DND-41 (cell line): ENCODE data around the gene MED22.
"Not testable (repeated sequence)": the region's sequence is repeated elsewhere in the genome, so short reads cannot be mapped to it uniquely, and the experiment has no call there.

Source experiments
- ATAC-seq: fragments of 200-7000 bp; cut with Tn5 transposase; 3 replicates; pipeline ENCODE4 v1.9.1; 2021; ENCODE audit warnings: low read depth; ENCODE audit not compliant: insufficient read depth
- DNase-seq: peaks from one replicate; pipeline ENCODE4 v3.0.0-alpha.2; 2020
- H2AFZ ChIP-seq: 2 replicates; pipeline ENCODE4 v1.6.0; 2012; ENCODE audit warnings: low read depth, low read length
- H3K27ac ChIP-seq: 2 replicates; pipeline ENCODE4 v1.5.1; 2012; ENCODE audit warnings: low read length, inconsistent platforms
- H3K27me3 ChIP-seq: fragments of 200-600 bp; sonication (generic); 2 replicates; pipeline ENCODE4 v1.6.0; 2012; ENCODE audit warnings: low read length, mild to moderate bottlenecking, inconsistent platforms; ENCODE audit not compliant: insufficient read depth, poor library complexity
- H3K36me3 ChIP-seq: 2 replicates; pipeline ENCODE4 v1.5.1; 2012; ENCODE audit warnings: low read length, inconsistent platforms; ENCODE audit not compliant: insufficient read depth
- H3K4me1 ChIP-seq: 2 replicates; pipeline ENCODE4 v1.5.1; 2012; ENCODE audit warnings: mild to moderate bottlenecking, low read length; ENCODE audit not compliant: insufficient read depth
- H3K4me2 ChIP-seq: 2 replicates; pipeline ENCODE4 v1.6.0; 2012; ENCODE audit warnings: mild to moderate bottlenecking, moderate library complexity, low read length, inconsistent platforms; ENCODE audit not compliant: insufficient read depth
- H3K4me3 ChIP-seq, 2 experiments: fragments of 200-600 bp in 1 of 2; shearing (Covaris generic) in 1 of 2; 2 replicates each; pipeline ENCODE4 v1.5.1; 2012 to 2016; ENCODE audit warnings: inconsistent platforms in 2 of 2, low read length in 2 of 2, mild to moderate bottlenecking in 2 of 2, low read depth in 1 of 2, moderate library complexity in 1 of 2
- H3K79me2 ChIP-seq: 2 replicates; pipeline ENCODE4 v1.6.0; 2012; ENCODE audit warnings: low read length, inconsistent platforms; ENCODE audit not compliant: insufficient read depth
- H3K9ac ChIP-seq: 2 replicates; pipeline ENCODE4 v1.6.0; 2012; ENCODE audit warnings: low read depth, mild to moderate bottlenecking, inconsistent platforms, low read length, moderate library complexity
- H3K9me3 ChIP-seq: 2 replicates; pipeline ENCODE4 v1.5.1; 2012; ENCODE audit warnings: low read length, moderate library complexity, mild to moderate bottlenecking, inconsistent platforms; ENCODE audit not compliant: insufficient read depth, severe bottlenecking
- H4K20me1 ChIP-seq: 2 replicates; pipeline ENCODE4 v1.6.0; 2012; ENCODE audit warnings: low read length; ENCODE audit not compliant: insufficient read depth
- EZH2 ChIP-seq: IDR thresholded peaks from 3 replicates; pipeline ENCODE4 v1.6.1; 2012; ENCODE audit warnings: borderline replicate concordance, low read depth, mild to moderate bottlenecking, moderate library complexity, low read length, inconsistent platforms; ENCODE audit not compliant: severe bottlenecking
- TF ChIP-seq, protein P1 (sequence below): IDR thresholded peaks from 2 replicates; pipeline ENCODE4 v1.5.1; 2012; ENCODE audit warnings: borderline replicate concordance, low read length, moderate library complexity, mild to moderate bottlenecking; ENCODE audit not compliant: poor library complexity, severe bottlenecking; ENCODE audit errors: extremely low read depth

MED22 gene

DNA sequence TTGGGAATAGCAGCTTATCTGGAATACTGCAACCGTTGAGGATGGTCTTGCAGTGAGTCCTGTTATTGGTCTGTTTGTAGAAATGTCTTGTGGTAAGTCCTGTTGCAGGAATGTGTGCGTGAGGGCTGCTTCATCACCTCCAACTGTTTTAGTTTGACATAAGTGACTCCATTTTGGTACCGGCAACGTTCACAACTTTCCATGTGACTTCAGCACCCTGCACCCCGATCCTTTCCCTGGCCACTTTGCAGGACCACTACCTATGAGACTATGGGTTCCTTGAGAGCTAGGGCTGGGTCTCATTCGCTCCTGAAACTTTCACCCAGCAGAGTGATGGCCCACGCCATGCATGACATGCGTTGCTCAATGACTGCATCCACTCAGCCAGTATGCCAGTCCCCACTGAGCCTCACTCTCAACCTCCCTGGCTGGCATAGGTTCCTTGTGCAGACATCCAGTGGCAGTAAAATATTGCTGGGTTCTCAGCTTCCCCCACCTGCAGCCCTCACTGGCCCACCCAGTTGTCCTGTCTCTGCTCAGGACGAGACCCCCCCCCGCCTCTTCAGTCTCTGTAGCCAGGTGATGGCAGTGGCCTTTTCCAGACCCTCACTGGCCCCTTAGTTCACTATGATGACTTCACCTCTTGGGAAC lies 20.0 kb downstream of the MED22 start:
- Histone ChIP-seq H3K9ac (no peak overlapping the region), H3K4me3 (no peak overlapping the region), H2AFZ (no peak overlapping the region), H3K4me2 (no peak overlapping the region), H3K79me2 (0 out of 2 replicates have a peak, but pooled peaks cover 2% of the 10 kb centered on the region), H4K20me1 (peaks cover 19% of the 10 kb centered on the region), H3K36me3 (peaks cover 26% of the 10 kb centered on the region), H3K4me1 (no peaks in the 10 kb centered on the region), H3K27me3 (no peaks in the 10 kb centered on the region), H3K9me3 (no peaks in the 10 kb centered on the region), H3K27ac (no peak overlapping the region)
- TF ChIP-seq, protein P1, sequence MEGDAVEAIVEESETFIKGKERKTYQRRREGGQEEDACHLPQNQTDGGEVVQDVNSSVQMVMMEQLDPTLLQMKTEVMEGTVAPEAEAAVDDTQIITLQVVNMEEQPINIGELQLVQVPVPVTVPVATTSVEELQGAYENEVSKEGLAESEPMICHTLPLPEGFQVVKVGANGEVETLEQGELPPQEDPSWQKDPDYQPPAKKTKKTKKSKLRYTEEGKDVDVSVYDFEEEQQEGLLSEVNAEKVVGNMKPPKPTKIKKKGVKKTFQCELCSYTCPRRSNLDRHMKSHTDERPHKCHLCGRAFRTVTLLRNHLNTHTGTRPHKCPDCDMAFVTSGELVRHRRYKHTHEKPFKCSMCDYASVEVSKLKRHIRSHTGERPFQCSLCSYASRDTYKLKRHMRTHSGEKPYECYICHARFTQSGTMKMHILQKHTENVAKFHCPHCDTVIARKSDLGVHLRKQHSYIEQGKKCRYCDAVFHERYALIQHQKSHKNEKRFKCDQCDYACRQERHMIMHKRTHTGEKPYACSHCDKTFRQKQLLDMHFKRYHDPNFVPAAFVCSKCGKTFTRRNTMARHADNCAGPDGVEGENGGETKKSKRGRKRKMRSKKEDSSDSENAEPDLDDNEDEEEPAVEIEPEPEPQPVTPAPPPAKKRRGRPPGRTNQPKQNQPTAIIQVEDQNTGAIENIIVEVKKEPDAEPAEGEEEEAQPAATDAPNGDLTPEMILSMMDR = no peak
- TF ChIP-seq EZH2 = no peak
- DNase-seq (no peak), ATAC-seq (peak; percentile 33; the same call in 1 of the 3 replicates)

DNA sequence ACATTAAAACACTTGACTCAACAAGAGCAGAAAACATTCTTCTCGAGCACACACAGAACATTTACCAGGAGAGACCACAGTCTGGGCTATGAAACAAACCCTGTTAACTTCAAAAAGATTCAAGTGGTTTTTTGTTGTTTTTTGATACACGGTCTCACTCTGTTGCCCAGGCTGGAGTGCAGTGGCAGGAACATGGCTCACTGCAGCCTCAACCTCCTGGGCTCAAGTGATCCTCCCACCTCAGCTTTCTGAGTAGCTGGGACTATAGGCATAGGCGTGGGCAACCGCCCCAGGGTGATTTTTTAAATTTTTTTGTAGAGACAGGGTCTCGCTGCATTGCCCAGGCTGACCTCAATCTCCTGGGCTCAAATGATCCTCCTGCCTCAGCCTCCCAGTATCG lies 20.9 kb downstream of the MED22 start:
- not testable (repeated sequence) for ATAC-seq, H3K79me2 ChIP-seq, H3K27me3 ChIP-seq

DNA sequence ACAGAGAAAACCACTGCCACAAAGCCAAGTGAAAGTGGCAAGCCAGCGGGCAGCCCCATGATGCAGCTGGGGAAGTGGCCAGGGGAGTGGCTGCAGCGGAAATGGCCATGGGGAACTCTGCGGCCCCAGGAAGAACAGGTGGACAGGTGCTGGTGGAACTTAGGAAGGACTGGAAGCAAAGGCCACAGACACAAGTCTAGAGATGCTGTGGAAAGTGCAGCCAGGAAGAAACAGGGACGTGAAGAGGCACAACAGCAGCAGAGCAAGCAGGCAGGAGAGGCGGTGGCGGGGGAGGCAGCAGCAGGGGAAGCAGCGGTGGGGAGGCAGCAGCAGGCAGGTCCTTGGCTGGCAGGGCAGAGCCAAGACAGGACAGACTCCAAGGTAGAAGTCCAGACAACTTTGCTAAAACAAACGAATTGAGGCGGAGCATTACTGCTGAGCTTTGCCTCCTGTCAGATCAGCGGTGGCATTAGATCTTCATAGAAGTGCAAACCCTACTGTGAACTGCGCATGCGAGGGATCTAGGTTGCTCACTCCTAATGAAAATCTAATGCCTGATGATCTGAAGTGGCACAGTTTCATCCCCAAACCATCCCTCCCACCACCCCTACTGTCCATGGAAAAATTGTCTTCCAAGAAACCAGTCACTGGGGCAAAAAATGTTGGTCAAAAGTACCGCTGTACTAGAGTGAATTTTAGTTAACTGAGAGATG lies 23.8 kb downstream of the MED22 start:
- H3K4me3 ChIP-seq = no peak overlapping the region
- no peak for DNase-seq
- H3K27ac ChIP-seq = no peak overlapping the region
- no peaks in the 10 kb centered on the region for H3K79me2 ChIP-seq
- no peaks in the 10 kb centered on the region for H3K36me3 ChIP-seq
- H3K9ac ChIP-seq = no peak overlapping the region
- H3K4me1 ChIP-seq = no peaks in the 10 kb centered on the region
- TF ChIP-seq, protein P1 = no peak
- no peak for TF ChIP-seq EZH2
- no peak overlapping the region for H3K4me2 ChIP-seq
- H3K27me3 ChIP-seq = no peaks in the 10 kb centered on the region
- no peaks in the 10 kb centered on the region for H3K9me3 ChIP-seq
- no peak overlapping the region for H2AFZ ChIP-seq
- ATAC-seq = no peak
- no peaks in the 10 kb centered on the region for H4K20me1 ChIP-seq

More for the DNA sequence above, 20.9 kb downstream of the MED22 start:
- H3K9ac ChIP-seq, H3K4me3 ChIP-seq, H3K27ac ChIP-seq, H3K9me3 ChIP-seq, H3K4me2 ChIP-seq, H3K4me1 ChIP-seq, H2AFZ ChIP-seq, DNase-seq: not testable (repeated sequence)
- Histone ChIP-seq H4K20me1 (peaks cover 11% of the 10 kb centered on the region), H3K36me3 (peaks cover 17% of the 10 kb centered on the region)

DNA sequence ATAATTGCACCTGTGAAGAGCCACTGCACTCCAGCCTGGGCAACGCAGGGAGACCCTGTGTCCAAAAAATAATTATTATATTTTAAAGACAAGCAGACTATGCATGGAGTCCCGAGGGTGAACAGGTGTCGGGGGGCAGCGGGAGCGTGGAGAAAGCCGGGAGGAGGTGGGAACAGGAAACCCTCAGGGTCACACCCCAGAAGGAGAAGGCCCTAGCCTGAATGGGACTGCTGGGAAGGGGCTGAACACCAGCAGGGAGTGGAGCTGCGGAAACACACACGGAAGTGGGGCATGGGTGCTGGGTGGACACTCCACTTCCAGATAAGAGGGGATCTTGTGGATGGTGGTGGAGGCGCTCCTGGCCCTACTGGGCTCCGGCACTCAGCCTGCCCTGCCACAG lies 24.7 kb downstream of the MED22 start:
- Histone ChIP-seq H3K27ac (no peak overlapping the region), H3K36me3 (no peaks in the 10 kb centered on the region), H3K9me3 (no peaks in the 10 kb centered on the region), H3K27me3 (no peaks in the 10 kb centered on the region), H3K4me3 (no peak overlapping the region), H3K9ac (no peak overlapping the region), H3K79me2 (no peaks in the 10 kb centered on the region), H3K4me1 (no peaks in the 10 kb centered on the region), H4K20me1 (no peaks in the 10 kb centered on the region), H3K4me2 (no peak overlapping the region), H2AFZ (no peak overlapping the region)
- TF ChIP-seq, protein P1 = no peak
- no peak for TF ChIP-seq EZH2
- DNase-seq (no peak), ATAC-seq (no peak)
